Thoracic aorta (tissue), 2 donors: ENCODE data around the gene SNX1. TPM values are rescaled to one million over a fixed set of nuclear protein-coding genes. Genes with fewer than 3 reads are reported as not detected.
A peak's percentile ranks its signal among the peaks of the same experiment; 100 is the strongest.
"Not testable (repeated sequence)": the region's sequence is repeated elsewhere in the genome, so short reads cannot be mapped to it uniquely, and the experiment has no call there.

Experiments used
- ATAC-seq: fragments of 150-250 bp; one replicate; pipeline ENCODE4 v1.8.0; 2017; ENCODE audit warnings: low read depth; ENCODE audit not compliant: insufficient number of reproducible peaks, low FRiP score
- DNase-seq: peaks from one replicate; pipeline ENCODE4 v3.0.0-alpha.2; 2020; ENCODE audit warnings: low spot score
- H3K27ac ChIP-seq, 2 donors: fragments of 200-600 bp; sonication (generic); 1 replicate in 1 of 2; 2 replicates in 1 of 2; pipeline ENCODE4 v1.5.1; 2016; ENCODE audit warnings: mild to moderate bottlenecking in 2 of 2, moderate library complexity in 2 of 2
- H3K27me3 ChIP-seq: fragments of 200-600 bp; sonication (generic); replicated peaks from 2 replicates; pipeline ENCODE4 v1.6.0; 2016; ENCODE audit warnings: mild to moderate bottlenecking; ENCODE audit not compliant: insufficient read depth
- H3K36me3 ChIP-seq: fragments of 200-600 bp; sonication (generic); one replicate; pipeline ENCODE4 v1.5.1; 2016
- H3K4me1 ChIP-seq, 2 donors: fragments of 200-600 bp; sonication (generic); 1 replicate in 1 of 2; 2 replicates in 1 of 2; pipeline versions ENCODE4 v1.5.1 to v1.6.0; 2016; ENCODE audit warnings: low read depth in 2 of 2, mild to moderate bottlenecking in 1 of 2; ENCODE audit not compliant: control insufficient read depth in 1 of 2
- H3K4me3 ChIP-seq: fragments of 200-600 bp; sonication (generic); 2 replicates; pipeline ENCODE4 v1.5.1; 2016; ENCODE audit warnings: mild to moderate bottlenecking
- H3K9me3 ChIP-seq: fragments of 200-600 bp; sonication (generic); 2 replicates; pipeline ENCODE4 v1.5.1; 2016
- CTCF ChIP-seq: fragments of 200-600 bp; sonication (generic); IDR thresholded peaks from one replicate; pipeline ENCODE4 v1.5.1; 2019; ENCODE audit warnings: antibody characterized with exemption
- total RNA-seq, 2 donors: library from RNA; depleted of rRNA; stranded (reverse); fragments of >200 nt; gene quantifications; one replicate each; pipeline versions ENCODE4 v1.1.0 to v1.2.3, GENCODE V29; 2016

Gene SNX1
- total RNA-seq, 2 donors from 2014 or later: 47.2 to 104 TPM

- no peaks in the 10 kb centered on the region for H3K27me3 ChIP-seq
- H3K4me1 ChIP-seq: peaks cover 5 to 17% of the 10 kb centered on the region in 2 donors
- H3K27ac ChIP-seq: peak overlapping the region in 1 of 2 donors; percentile 66
- DNase-seq (peak; percentile 13), ATAC-seq (no peak)
- no peak for TF ChIP-seq CTCF
- H3K9me3 ChIP-seq: no peaks in the 10 kb centered on the region
- H3K4me3 ChIP-seq: no peak overlapping the region
- peaks cover 7% of the 10 kb centered on the region for H3K36me3 ChIP-seq
Observed at GRCh38 chr15:64070965-64071851, 24.6 kb upstream of the SNX1 start.

GRCh38 chr15:64071931-64072765 lies 23.6 kb upstream of the SNX1 start:
- H3K36me3 ChIP-seq: peaks cover 7% of the 10 kb centered on the region
- DNase-seq (no peak), ATAC-seq (no peak)
- peak overlapping the region in 1 of 2 donors; percentile 66 for H3K27ac ChIP-seq
- H3K9me3 ChIP-seq: no peaks in the 10 kb centered on the region
- H3K27me3 ChIP-seq: no peaks in the 10 kb centered on the region
- peaks cover 5 to 17% of the 10 kb centered on the region in 2 donors for H3K4me1 ChIP-seq
- no peak overlapping the region for H3K4me3 ChIP-seq
- no peak for TF ChIP-seq CTCF

- Histone ChIP-seq H3K4me3 (no peak overlapping the region), H3K27ac (no peak overlapping the region), H3K27me3 (no peaks in the 10 kb centered on the region), H3K9me3 (no peaks in the 10 kb centered on the region), H3K36me3 (peaks cover 7% of the 10 kb centered on the region), H3K4me1 (peaks cover 5 to 12% of the 10 kb centered on the region in 2 donors)
- ATAC-seq (no peak), DNase-seq (no peak)
- TF ChIP-seq CTCF: no peak
Observed at GRCh38 chr15:64072812-64073211, 23.0 kb upstream of the SNX1 start.

DNA sequence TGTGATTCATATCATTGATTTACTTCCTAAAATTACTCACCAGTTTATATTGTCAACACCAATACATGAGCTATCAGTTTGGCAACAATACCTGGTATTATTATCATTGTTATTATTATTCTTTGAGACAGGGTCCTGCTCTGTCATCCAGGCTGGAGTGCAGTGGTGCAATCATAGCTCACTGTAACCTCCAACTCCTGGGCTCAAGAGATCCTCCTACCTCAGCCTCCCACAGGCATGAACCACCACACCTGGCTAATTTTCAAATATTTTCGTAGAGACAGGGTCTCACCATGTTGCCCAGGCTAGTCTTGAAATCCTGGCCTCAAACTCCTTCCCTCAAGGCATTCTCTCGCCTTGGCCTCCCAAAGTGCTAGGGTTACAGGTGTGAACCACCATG lies 22.3 kb upstream of the SNX1 start:
- not testable (repeated sequence) for ATAC-seq
- H3K4me1 ChIP-seq: peaks cover 5 to 11% of the 10 kb centered on the region in 2 donors

DNA sequence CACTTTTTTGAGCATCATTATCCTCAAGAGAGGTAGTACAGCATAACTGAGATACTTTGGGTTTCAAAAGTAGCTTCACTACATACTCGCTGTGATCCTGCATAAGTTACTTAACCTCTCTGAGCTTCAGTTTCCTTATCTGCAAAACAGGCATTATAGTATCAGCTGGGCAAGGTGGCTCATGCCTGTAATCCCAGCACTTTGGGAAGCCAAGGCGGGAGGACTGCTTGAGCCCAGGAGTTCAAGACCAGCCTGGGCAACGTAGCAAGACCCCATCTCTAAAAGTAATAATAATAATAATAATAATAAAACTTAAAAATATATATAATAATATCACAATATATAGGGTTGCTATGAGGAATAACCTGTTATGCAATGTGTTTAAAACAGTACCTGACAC lies 13.0 kb upstream of the SNX1 start:
- DNase-seq: no peak

More for the DNA sequence above, 22.3 kb upstream of the SNX1 start:
- not testable (repeated sequence) for H3K36me3 ChIP-seq, H3K4me3 ChIP-seq, DNase-seq, H3K27ac ChIP-seq, H3K27me3 ChIP-seq, H3K9me3 ChIP-seq

More for the DNA sequence above, 13.0 kb upstream of the SNX1 start:
- no peak for ATAC-seq
- no peaks in the 10 kb centered on the region for H3K27me3 ChIP-seq
- H3K4me1 ChIP-seq: no peaks in the 10 kb centered on the region
- H3K27ac ChIP-seq: no peak overlapping the region
- H3K9me3 ChIP-seq: no peaks in the 10 kb centered on the region
- peaks cover 2% of the 10 kb centered on the region for H3K36me3 ChIP-seq
- no peak for TF ChIP-seq CTCF
- no peak overlapping the region for H3K4me3 ChIP-seq
